Activated naive CD4-positive, alpha-beta T cell treated with anti-CD3 and anti-CD28 coated beads for 36 hours (primary cell): ENCODE results near the gene PJVK. TPM values are rescaled to one million over a fixed set of nuclear protein-coding genes. Genes with fewer than 3 reads are reported as not detected.
A peak's percentile ranks its signal among the peaks of the same experiment; 100 is the strongest.
"Not testable (repeated sequence)": the region's sequence is repeated elsewhere in the genome, so short reads cannot be mapped to it uniquely, and the experiment has no call there.

Experiments
- CTCF ChIA-PET: fragments of 350-600 bp; sonication (Branson Sonifier 250); formaldehyde crosslinking; loops from one replicate; lab custom pipeline; 2021; ENCODE audit warnings: antibody characterized with exemption; lab: Charles Lee
- DNase-seq: peaks from one replicate; pipeline ENCODE4 v3.0.0-alpha.2; 2020
- H3K27ac Mint-ChIP-seq: one replicate; pipeline ENCODE4 v1.8.0; 2021; ENCODE audit warnings: mild to moderate bottlenecking, mixed read lengths
- H3K27me3 Mint-ChIP-seq: one replicate; pipeline ENCODE4 v1.8.0; 2021; ENCODE audit warnings: low read depth, mixed read lengths
- H3K36me3 Mint-ChIP-seq: one replicate; pipeline ENCODE4 v1.8.0; 2021; ENCODE audit warnings: low read depth, mixed read lengths
- H3K4me1 Mint-ChIP-seq: one replicate; pipeline ENCODE4 v1.8.0; 2021; ENCODE audit warnings: low read depth, mixed read lengths
- H3K4me3 Mint-ChIP-seq: one replicate; pipeline ENCODE4 v1.8.0; 2021; ENCODE audit warnings: mild to moderate bottlenecking, moderate library complexity, mixed read lengths
- H3K9me3 Mint-ChIP-seq: one replicate; pipeline ENCODE4 v1.8.0; 2021; ENCODE audit warnings: mixed read lengths
- intact Hi-C: fragments of 100-400 bp; cut with micrococcal nuclease; formaldehyde crosslinking; loops from one replicate; pipeline ENCODE4 v1.15.1; 2023
- total RNA-seq, 2 experiments: library from RNA; stranded (reverse); gene quantifications; one replicate each; pipeline ENCODE4 v1.2.3, GENCODE V29; 2021

The PJVK gene
- total RNA-seq, 2 experiments from 2014 or later, result 2.0 to 2.4 TPM

GRCh38 chr2:178441426-178441825, 9.8 kb upstream of the PJVK start:
- CTCF ChIA-PET, result interaction anchor here (1.2 to 1.3 kb wide), 2 partner anchors 8 to 22 kb away, joined by 3 to 4 read pairs; no protein-coding TSS in a partner anchor
- no peak for DNase-seq
- Mint-ChIP-seq H3K4me3 (no peak overlapping the region), H3K4me1 (peaks cover 3% of the 10 kb centered on the region), H3K36me3 (peaks cover 45% of the 10 kb centered on the region), H3K27me3 (no peaks in the 10 kb centered on the region), H3K27ac (no peak overlapping the region), H3K9me3 (no peaks in the 10 kb centered on the region)
- intact Hi-C loops, result loop anchor here (10.0 kb wide), 1 partner anchor 1047 kb away; the partner anchor contains the start of gene AGPS

DNA sequence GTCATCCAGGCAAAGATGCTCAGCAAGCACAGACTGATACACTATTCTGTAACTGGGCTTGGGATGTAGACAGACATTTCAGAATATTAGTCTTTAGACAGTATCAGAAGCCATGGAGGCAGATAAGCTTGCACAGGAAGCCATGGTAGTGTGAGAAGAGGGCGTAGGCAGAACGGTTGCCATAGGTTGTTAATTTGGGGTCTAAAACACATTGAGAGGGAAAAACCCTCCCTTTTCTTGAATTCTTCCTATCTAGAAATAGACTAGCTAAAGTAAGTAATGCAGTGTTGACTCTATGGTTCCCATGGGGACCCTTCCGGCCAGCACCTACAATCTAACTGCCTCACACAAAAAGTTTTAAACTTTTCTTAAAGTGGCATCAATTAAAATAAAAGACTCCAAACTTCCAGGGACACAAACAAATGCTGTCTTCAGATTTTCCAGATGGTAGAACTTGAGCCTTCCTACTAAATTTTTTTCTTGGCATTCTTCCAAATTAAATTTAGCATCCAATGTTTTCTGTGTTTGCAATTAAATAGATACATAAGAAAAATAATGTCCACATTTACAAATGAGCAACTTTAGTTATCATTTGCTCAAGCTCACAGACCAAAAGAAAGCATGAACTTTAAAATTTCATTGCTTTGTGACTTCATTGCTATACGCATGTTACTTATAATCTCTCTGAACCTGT, 2.1 kb upstream of the PJVK start:
- Mint-ChIP-seq H3K4me3 (peak overlapping the region; percentile 83), H3K27me3 (no peaks in the 10 kb centered on the region), H3K9me3 (no peaks in the 10 kb centered on the region), H3K27ac (peak overlapping the region; percentile 59), H3K4me1 (peaks cover 27% of the 10 kb centered on the region), H3K36me3 (peaks cover 36% of the 10 kb centered on the region)
- CTCF ChIA-PET, result interaction anchor here (0.9 to 1.5 kb wide), 6 partner anchors 8 to 336 kb away, joined by 3 to 5 read pairs (median 4); no protein-coding TSS in a partner anchor
- DNase-seq, result no peak
- intact Hi-C loops, result loop anchor here (2.0 to 10.0 kb wide), 2 partner anchors 22 to 1054 kb away; partner anchors contain the start of gene AGPS

- peaks cover 32% of the 10 kb centered on the region for H3K36me3 Mint-ChIP-seq
- CTCF ChIA-PET, result interaction anchor here (0.9 to 1.5 kb wide), 6 partner anchors 8 to 337 kb away, joined by 3 to 5 read pairs (median 4); no protein-coding TSS in a partner anchor
- H3K27ac Mint-ChIP-seq, result peak overlapping the region; percentile 91
- intact Hi-C loops, result loop anchor here (1.0 to 10.0 kb wide), 10 partner anchors 23 to 1557 kb away; partner anchors contain the start of genes AGPS, CWC22, FKBP7 and HNRNPA3
- H3K27me3 Mint-ChIP-seq, result no peaks in the 10 kb centered on the region
- H3K4me1 Mint-ChIP-seq, result peaks cover 27% of the 10 kb centered on the region
- H3K4me3 Mint-ChIP-seq, result peak overlapping the region; percentile 83
- no peak for DNase-seq
- H3K9me3 Mint-ChIP-seq, result no peaks in the 10 kb centered on the region
Measured at GRCh38 chr2:178449700-178450523, 1.3 kb upstream of the PJVK start.

- Mint-ChIP-seq H3K4me3 (peak overlapping the region; percentile 83), H3K27me3 (no peaks in the 10 kb centered on the region), H3K9me3 (no peaks in the 10 kb centered on the region), H3K27ac (peak overlapping the region; percentile 91), H3K4me1 (peaks cover 27% of the 10 kb centered on the region), H3K36me3 (peaks cover 27% of the 10 kb centered on the region)
- peak; percentile 86 for DNase-seq
- CTCF ChIA-PET, result interaction anchor here (0.9 to 1.4 kb wide), 5 partner anchors 9 to 338 kb away, joined by 3 to 4 read pairs (median 3); no protein-coding TSS in a partner anchor
- intact Hi-C loops, result loop anchor here (1.0 to 10.0 kb wide), 8 partner anchors 28 to 1556 kb away; partner anchors contain the start of genes CWC22, FKBP7, HNRNPA3 and OSBPL6
Measured at GRCh38 chr2:178450524-178450773, 729 bp upstream of the PJVK start.

GRCh38 chr2:178452334-178452733, 1.2 kb downstream of the PJVK start:
- Mint-ChIP-seq H3K4me1 (peaks cover 27% of the 10 kb centered on the region), H3K9me3 (no peaks in the 10 kb centered on the region), H3K27me3 (no peaks in the 10 kb centered on the region), H3K36me3 (peaks cover 16% of the 10 kb centered on the region), H3K4me3 (peak overlapping the region; percentile 91), H3K27ac (no peak overlapping the region)
- CTCF ChIA-PET, result no interaction called here
- intact Hi-C loops, result loop anchor here (5.0 to 10.0 kb wide), 2 partner anchors 258 to 580 kb away; partner anchors contain the start of gene OSBPL6
- DNase-seq, result no peak

GRCh38 chr2:178452870-178453269, 1.7 kb downstream of the PJVK start:
- intact Hi-C loops, result loop anchor here (5.0 to 10.0 kb wide), 2 partner anchors 258 to 579 kb away; partner anchors contain the start of gene OSBPL6
- CTCF ChIA-PET, result no interaction called here
- peaks cover 26% of the 10 kb centered on the region for H3K4me1 Mint-ChIP-seq
- no peaks in the 10 kb centered on the region for H3K27me3 Mint-ChIP-seq
- H3K27ac Mint-ChIP-seq, result no peak overlapping the region
- no peak for DNase-seq
- no peak overlapping the region for H3K4me3 Mint-ChIP-seq
- no peaks in the 10 kb centered on the region for H3K9me3 Mint-ChIP-seq
- peaks cover 15% of the 10 kb centered on the region for H3K36me3 Mint-ChIP-seq

- Mint-ChIP-seq H3K27me3 (no peaks in the 10 kb centered on the region), H3K9me3 (no peaks in the 10 kb centered on the region), H3K4me3 (no peak overlapping the region), H3K4me1 (peaks cover 6% of the 10 kb centered on the region), H3K27ac (no peak overlapping the region), H3K36me3 (no peaks in the 10 kb centered on the region)
- no peak for DNase-seq
- CTCF ChIA-PET, result no interaction called here
- intact Hi-C loops, result loop anchor here (10.0 kb wide), 1 partner anchor 261 kb away; the partner anchor contains the start of gene OSBPL6
Measured at GRCh38 chr2:178455947-178456346, 4.8 kb downstream of the PJVK start.

GRCh38 chr2:178457390-178457886, 6.3 kb downstream of the PJVK start:
- CTCF ChIA-PET, result no interaction called here
- Mint-ChIP-seq H3K9me3 (no peaks in the 10 kb centered on the region), H3K27ac (no peak overlapping the region), H3K36me3 (no peaks in the 10 kb centered on the region), H3K27me3 (no peaks in the 10 kb centered on the region), H3K4me3 (no peak overlapping the region), H3K4me1 (peaks cover under 1% of the 10 kb centered on the region)
- intact Hi-C loops, result loop anchor here (10.0 kb wide), 1 partner anchor 263 kb away; the partner anchor contains the start of gene OSBPL6
- DNase-seq, result no peak

- H3K4me1 Mint-ChIP-seq, result no peaks in the 10 kb centered on the region
- intact Hi-C loops, result no loop called here
- no peak for DNase-seq
- no peaks in the 10 kb centered on the region for H3K27me3 Mint-ChIP-seq
- H3K4me3 Mint-ChIP-seq, result no peak overlapping the region
- CTCF ChIA-PET, result no interaction called here
- H3K9me3 Mint-ChIP-seq, result no peaks in the 10 kb centered on the region
- H3K36me3 Mint-ChIP-seq, result peaks cover 8% of the 10 kb centered on the region
- no peak overlapping the region for H3K27ac Mint-ChIP-seq
Measured at GRCh38 chr2:178469219-178469849, 18.2 kb downstream of the PJVK start.

DNA sequence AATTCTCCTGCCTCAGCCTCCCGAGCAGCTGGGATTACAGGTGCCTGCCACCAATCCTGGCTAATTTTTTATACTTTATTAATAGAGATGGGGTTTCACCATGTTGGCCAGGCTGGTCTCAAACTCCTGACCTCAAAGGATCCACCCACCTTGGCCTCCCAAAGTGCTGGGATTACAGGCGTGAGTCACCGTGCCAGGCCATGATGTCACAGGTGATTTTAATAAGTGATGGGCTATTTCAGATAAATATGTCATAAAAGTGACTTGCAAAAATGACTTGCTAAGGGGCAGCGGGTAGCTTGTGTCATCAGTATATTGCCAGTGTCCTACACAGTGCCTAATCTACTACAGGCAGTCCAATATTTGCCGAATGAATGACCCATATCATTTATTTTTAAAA, 20.1 kb downstream of the PJVK start:
- H3K9me3 Mint-ChIP-seq, H3K36me3 Mint-ChIP-seq, H3K27ac Mint-ChIP-seq, H3K27me3 Mint-ChIP-seq, H3K4me3 Mint-ChIP-seq, CTCF ChIA-PET, H3K4me1 Mint-ChIP-seq, DNase-seq: not testable (repeated sequence)
- intact Hi-C loops, result loop anchor here (10.0 kb wide), 1 partner anchor 1533 kb away; the partner anchor contains the start of gene CWC22

GRCh38 chr2:178473373-178473772, 22.2 kb downstream of the PJVK start:
- no peak overlapping the region for H3K4me3 Mint-ChIP-seq
- intact Hi-C loops, result loop anchor here (10.0 kb wide), 1 partner anchor 1531 kb away; the partner anchor contains the start of gene CWC22
- H3K27me3 Mint-ChIP-seq, result no peaks in the 10 kb centered on the region
- no peaks in the 10 kb centered on the region for H3K9me3 Mint-ChIP-seq
- no peak for DNase-seq
- peaks cover 3% of the 10 kb centered on the region for H3K36me3 Mint-ChIP-seq
- no peak overlapping the region for H3K27ac Mint-ChIP-seq
- CTCF ChIA-PET, result no interaction called here
- peaks cover 13% of the 10 kb centered on the region for H3K4me1 Mint-ChIP-seq
